HL-60/S4 (cell line): ENCODE data around the gene KIF5B.
"Not testable (repeated sequence)": the region's sequence is repeated elsewhere in the genome, so short reads cannot be mapped to it uniquely, and the experiment has no call there.

Experiments
- in situ Hi-C: fragments of 300-500 bp; cut with MboI; formaldehyde crosslinking; loops from 2 replicates; pipeline ENCODE4 v1.14.3; 2022; ENCODE audit warnings: low sequenced_read_pairs

Gene KIF5B

GRCh38 chr10:32060347-32060746 lies 4.1 kb upstream of the KIF5B start:
- in situ Hi-C loops: no loop called here

GRCh38 chr10:32059472-32059871 lies 3.2 kb upstream of the KIF5B start:
- in situ Hi-C loops: no loop called here

- in situ Hi-C loops: no loop called here
These were observed 779 bp upstream of the KIF5B start for GRCh38 chr10:32057036-32057372.

GRCh38 chr10:32055478-32056135 lies 618 bp downstream of the KIF5B start:
- in situ Hi-C loops: no loop called here

- in situ Hi-C loops: no loop called here
These were observed 2.1 kb downstream of the KIF5B start for GRCh38 chr10:32054094-32054493.

- in situ Hi-C loops: not testable (repeated sequence)
These were observed 2.8 kb downstream of the KIF5B start for GRCh38 chr10:32053392-32053791.

GRCh38 chr10:32051926-32052325 lies 4.3 kb downstream of the KIF5B start:
- in situ Hi-C loops: no loop called here

- in situ Hi-C loops: no loop called here
These were observed 6.0 kb downstream of the KIF5B start for GRCh38 chr10:32050177-32050576.

GRCh38 chr10:32049113-32049512 lies 7.1 kb downstream of the KIF5B start:
- in situ Hi-C loops: no loop called here

- in situ Hi-C loops: no loop called here
These were observed 7.9 kb downstream of the KIF5B start for GRCh38 chr10:32048282-32048681.

- in situ Hi-C loops: no loop called here
These were observed 8.3 kb downstream of the KIF5B start for GRCh38 chr10:32047881-32048280.

- in situ Hi-C loops: no loop called here
These were observed 10.1 kb downstream of the KIF5B start for GRCh38 chr10:32046151-32046550.

- in situ Hi-C loops: not testable (repeated sequence)
These were observed 13.5 kb downstream of the KIF5B start for GRCh38 chr10:32042730-32043129.

GRCh38 chr10:32041290-32042028 lies 14.8 kb downstream of the KIF5B start:
- in situ Hi-C loops: no loop called here

GRCh38 chr10:32039734-32040133 lies 16.5 kb downstream of the KIF5B start:
- in situ Hi-C loops: no loop called here

- in situ Hi-C loops: no loop called here
These were observed 17.4 kb downstream of the KIF5B start for GRCh38 chr10:32038777-32039176.

GRCh38 chr10:32036922-32037321 lies 19.3 kb downstream of the KIF5B start:
- in situ Hi-C loops: no loop called here

GRCh38 chr10:32035038-32035437 lies 21.2 kb downstream of the KIF5B start:
- in situ Hi-C loops: no loop called here

- in situ Hi-C loops: no loop called here
These were observed 23.1 kb downstream of the KIF5B start for GRCh38 chr10:32033171-32033570.

- in situ Hi-C loops: no loop called here
These were observed 24.3 kb downstream of the KIF5B start for GRCh38 chr10:32031920-32032319.

GRCh38 chr10:32031424-32031823 lies 24.8 kb downstream of the KIF5B start:
- in situ Hi-C loops: no loop called here

GRCh38 chr10:32028710-32029109 lies 27.5 kb downstream of the KIF5B start:
- in situ Hi-C loops: no loop called here

- in situ Hi-C loops: no loop called here
These were observed 33.0 kb downstream of the KIF5B start for GRCh38 chr10:32023264-32023663.
